Measurements from ENCODE around the gene OR2AT4. TPM values are rescaled to one million over a fixed set of nuclear protein-coding genes. Genes with fewer than 3 reads are reported as not detected.

Gene OR2AT4
- total RNA-seq, 1 experiment from 2014 or later: not detected

- DNase-seq: no peak
- H3K27me3 ChIP-seq (ENCODE audit: control insufficient read depth, insufficient read depth, low read length): no peaks in the 10 kb centered on the region; the same call in 1 of the 2 replicates
- no peak overlapping the region for H3K4me3 ChIP-seq (ENCODE audit: insufficient read depth, low read depth, low read length)
- no peaks in the 10 kb centered on the region for H3K36me3 ChIP-seq (replicated peaks; ENCODE audit: control insufficient read depth, insufficient read depth, low read length)
These were observed 56.4 kb downstream of the OR2AT4 start for GRCh38 chr11:75040167-75040770.

GRCh38 chr11:75035911-75036565 lies 60.6 kb downstream of the OR2AT4 start:
- Histone ChIP-seq H3K4me3 (ENCODE audit: insufficient read depth, low read depth, low read length) (no peak overlapping the region), H3K27me3 (ENCODE audit: control insufficient read depth, insufficient read depth, low read length) (no peaks in the 10 kb centered on the region), H3K36me3 (replicated peaks; ENCODE audit: control insufficient read depth, insufficient read depth, low read length) (no peaks in the 10 kb centered on the region)
- no peak for DNase-seq

GRCh38 chr11:75035256-75035655 lies 61.4 kb downstream of the OR2AT4 start:
- Histone ChIP-seq H3K4me3 (ENCODE audit: insufficient read depth, low read depth, low read length) (no peak overlapping the region), H3K27me3 (ENCODE audit: control insufficient read depth, insufficient read depth, low read length) (no peaks in the 10 kb centered on the region), H3K36me3 (replicated peaks; ENCODE audit: control insufficient read depth, insufficient read depth, low read length) (no peaks in the 10 kb centered on the region)
- DNase-seq: no peak

- Histone ChIP-seq H3K4me3 (ENCODE audit: insufficient read depth, low read depth, low read length) (no peak overlapping the region), H3K27me3 (ENCODE audit: control insufficient read depth, insufficient read depth, low read length) (no peaks in the 10 kb centered on the region), H3K36me3 (replicated peaks; ENCODE audit: control insufficient read depth, insufficient read depth, low read length) (no peaks in the 10 kb centered on the region)
- no peak for DNase-seq
These were observed 62.8 kb downstream of the OR2AT4 start for GRCh38 chr11:75033916-75034315.

DNA sequence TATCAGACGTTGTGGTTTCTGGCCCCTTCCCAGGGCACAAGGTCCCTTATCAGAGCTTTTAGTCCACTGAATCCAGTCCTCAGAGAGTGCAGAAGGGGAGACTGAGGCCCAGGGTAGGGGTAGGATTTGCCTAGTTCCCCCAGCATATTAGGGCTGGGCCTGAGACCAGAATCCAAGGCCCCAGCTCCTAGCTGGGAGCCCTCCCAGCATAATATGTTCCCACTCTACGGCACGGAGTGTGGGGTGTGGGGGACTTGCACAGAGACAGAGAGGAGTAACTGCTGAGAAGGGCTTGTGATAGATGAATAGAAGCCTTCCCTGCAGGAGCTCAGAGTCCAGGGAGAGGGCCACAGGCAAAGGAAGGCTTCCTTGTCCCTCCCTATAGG lies 64.1 kb downstream of the OR2AT4 start:
- Histone ChIP-seq H3K4me3 (ENCODE audit: insufficient read depth, low read depth, low read length) (no peak overlapping the region), H3K36me3 (replicated peaks; ENCODE audit: control insufficient read depth, insufficient read depth, low read length) (no peaks in the 10 kb centered on the region), H3K27me3 (ENCODE audit: control insufficient read depth, insufficient read depth, low read length) (no peaks in the 10 kb centered on the region)
- no peak for DNase-seq

DNA sequence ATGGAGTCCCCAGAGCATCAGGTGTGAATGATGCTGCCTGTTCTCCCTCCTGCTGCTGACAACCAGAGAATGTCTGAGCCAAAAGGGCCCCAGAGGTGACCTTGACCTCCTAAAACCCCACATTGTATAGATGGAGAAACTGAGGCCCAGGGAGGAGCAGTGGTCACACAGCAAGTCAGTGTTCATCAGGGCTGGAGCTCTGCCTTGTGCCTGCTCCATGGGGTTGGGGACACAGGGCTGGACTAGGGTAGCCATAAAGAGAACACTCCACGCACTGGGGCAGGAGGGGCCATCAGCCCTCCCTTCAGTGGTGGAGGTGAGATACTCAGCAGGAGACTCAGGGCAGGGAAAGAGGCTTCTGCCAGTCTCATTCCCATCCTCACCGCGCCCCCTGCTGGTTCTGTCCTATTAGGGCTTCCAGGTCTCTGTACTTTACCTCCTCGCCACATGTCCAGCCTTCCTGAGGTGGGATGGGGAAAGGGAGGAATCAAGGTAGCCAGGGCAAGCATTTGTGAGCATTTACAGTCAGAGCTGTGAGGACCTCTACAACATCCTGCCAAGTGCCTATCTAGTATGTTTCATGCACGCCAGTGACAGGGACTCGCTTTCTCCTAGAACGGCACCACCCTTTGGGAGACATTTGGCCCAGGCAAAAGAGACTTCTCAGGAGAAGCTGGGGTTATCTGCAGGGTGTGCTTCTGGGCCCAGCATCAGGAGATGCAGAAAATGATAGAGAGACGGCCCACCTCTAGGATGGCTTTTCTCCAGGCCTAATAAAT lies 64.7 kb downstream of the OR2AT4 start:
- Histone ChIP-seq H3K27me3 (ENCODE audit: control insufficient read depth, insufficient read depth, low read length) (no peaks in the 10 kb centered on the region), H3K36me3 (replicated peaks; ENCODE audit: control insufficient read depth, insufficient read depth, low read length) (no peaks in the 10 kb centered on the region), H3K4me3 (ENCODE audit: insufficient read depth, low read depth, low read length) (no peak overlapping the region)
- DNase-seq: peak; percentile 64

Other genes starting within 250 kb of the OR2AT4 start
- gene XRRA1, start 147.8 kb downstream of the OR2AT4 start, total RNA-seq (2014; rRNA removed; shearing (Covaris generic)): 11.1 and 12.1 TPM in 2 replicates
- 17.4 and 19.1 TPM in 2 replicates for gene SPCS2, start 147.6 kb downstream of the OR2AT4 start, total RNA-seq (2014; rRNA removed; shearing (Covaris generic))
- gene NEU3, start 107.9 kb downstream of the OR2AT4 start, total RNA-seq (2014; rRNA removed; shearing (Covaris generic)): 11.0 and 15.3 TPM in 2 replicates
- 0.07 TPM in 1 of 2 replicates, not detected in the other for gene SLCO2B1, start 54.2 kb upstream of the OR2AT4 start, total RNA-seq (2014; rRNA removed; shearing (Covaris generic))
- not detected in 2 replicates for gene TPBGL, start 143.9 kb upstream of the OR2AT4 start, total RNA-seq (2014; rRNA removed; shearing (Covaris generic))

Data from H7 (cell line).